ENCODE data around the gene TAF11L8.
"Not testable (repeated sequence)": the region's sequence is repeated elsewhere in the genome, so short reads cannot be mapped to it uniquely, and the experiment has no call there.

Gene TAF11L8

DNA sequence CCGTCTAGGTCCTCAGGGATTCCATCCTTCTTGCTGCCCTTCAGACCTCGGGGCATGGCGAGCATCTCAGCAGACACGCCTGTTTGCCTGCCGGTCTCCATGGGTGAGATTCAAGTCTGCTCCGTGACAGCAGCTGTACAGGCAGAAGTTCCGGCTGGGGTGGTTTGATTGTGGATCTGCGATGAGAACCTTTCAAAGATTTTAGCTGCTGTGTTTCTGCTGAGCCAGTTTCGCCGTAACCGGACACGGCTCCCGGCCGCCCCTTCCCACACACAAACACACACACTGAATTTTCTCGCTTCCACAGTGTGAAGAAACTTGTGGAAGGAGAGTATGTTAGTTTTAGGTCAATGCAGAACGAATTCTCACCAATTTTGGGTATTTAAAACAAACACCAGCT lies at the start of gene TAF11L8:
Gene TAF11L8, minus strand, starts transcription at position 101 of the 400 bp plus-strand sequence.
- DNase-seq (ENCODE audit: low read depth, low spot score) = not testable (repeated sequence)

DNA sequence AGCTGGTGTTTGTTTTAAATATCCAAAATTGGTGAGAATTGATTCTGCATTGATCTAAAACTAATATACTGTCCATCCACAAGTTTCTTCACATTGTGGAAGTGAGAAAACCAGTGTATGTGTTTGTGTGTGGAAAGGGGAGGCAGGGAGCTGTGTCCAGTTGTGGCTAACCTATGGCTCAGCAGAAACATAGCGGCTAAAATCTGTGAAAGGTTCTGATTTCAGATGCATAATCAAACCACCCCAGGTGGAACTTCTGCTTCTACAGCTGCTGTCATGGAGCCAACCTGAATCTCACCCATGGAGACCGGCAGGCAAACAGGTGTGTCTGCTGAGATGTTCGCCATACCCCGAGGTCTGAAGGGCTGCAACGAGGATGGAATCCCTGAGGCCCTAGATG lies 43.4 kb upstream of the TAF11L8 start, which contains the start of gene TAF11L14:
Gene TAF11L14, plus strand, starts transcription at position 301 of the 400 bp plus-strand sequence.
- DNase-seq (ENCODE audit: low read depth, low spot score) = no peak

DNA sequence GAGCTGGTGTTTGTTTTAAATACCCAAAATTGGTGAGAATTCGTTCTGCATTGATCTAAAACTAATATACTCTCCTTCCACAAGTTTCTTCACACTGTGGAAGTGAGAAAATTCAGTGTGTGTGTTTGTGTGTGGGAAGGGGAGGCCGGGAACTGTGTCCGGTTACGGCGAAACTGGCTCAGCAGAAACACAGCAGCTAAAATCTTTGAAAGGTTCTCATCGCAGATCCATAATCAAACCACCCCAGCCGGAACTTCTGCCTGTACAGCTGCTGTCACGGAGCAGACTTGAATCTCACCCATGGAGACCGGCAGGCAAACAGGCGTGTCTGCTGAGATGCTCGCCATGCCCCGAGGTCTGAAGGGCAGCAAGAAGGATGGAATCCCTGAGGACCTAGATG lies 41.0 kb upstream of the TAF11L8 start, which contains the start of gene TAF11L13:
Gene TAF11L13, plus strand, starts transcription at position 301 of the 400 bp plus-strand sequence.
- DNase-seq (ENCODE audit: low read depth, low spot score) = not testable (repeated sequence)

DNA sequence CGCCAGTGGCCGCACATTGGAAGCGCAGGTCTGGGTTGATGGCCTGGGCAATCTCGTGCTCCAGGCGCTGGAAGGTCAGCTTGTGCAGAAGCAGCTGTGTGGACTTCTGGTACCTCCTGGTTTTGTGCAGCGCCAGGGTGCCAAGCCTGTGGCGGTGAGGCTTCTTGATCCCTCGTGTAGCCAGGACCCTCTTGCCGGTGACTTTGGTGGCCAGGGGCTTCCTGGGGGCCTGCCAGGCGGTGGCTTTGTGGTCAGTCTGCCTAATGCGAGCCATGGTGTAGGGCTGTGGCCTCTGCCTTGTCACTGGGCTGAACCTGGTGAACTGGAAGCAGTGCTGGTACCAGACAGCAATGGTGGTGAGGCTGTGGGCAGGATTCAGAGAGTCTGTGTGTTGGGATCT lies 34.9 kb upstream of the TAF11L8 start:
- no peak for DNase-seq (ENCODE audit: low read depth, low spot score)

DNA sequence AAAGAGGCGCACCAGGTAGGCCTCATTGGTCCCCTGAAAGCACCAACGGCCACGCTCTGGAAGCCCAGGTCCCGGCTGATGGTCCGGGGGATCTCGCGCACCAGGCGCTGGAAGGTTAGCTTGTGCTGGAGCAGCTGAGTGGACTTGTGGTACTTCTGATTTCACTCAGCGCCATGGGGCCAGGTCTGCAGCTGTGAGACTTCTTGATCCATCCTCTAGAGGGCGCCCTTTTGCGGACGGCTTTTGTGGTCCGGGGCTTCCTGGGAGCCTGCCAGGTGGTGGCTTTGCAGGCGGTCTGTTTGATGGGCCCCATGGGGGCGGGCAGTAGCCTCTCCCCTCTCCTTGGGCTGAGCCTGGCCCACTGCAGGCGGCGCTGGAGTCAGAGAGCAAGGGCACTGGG lies 29.9 kb upstream of the TAF11L8 start:
- no peak for DNase-seq (ENCODE audit: low read depth, low spot score)

DNA sequence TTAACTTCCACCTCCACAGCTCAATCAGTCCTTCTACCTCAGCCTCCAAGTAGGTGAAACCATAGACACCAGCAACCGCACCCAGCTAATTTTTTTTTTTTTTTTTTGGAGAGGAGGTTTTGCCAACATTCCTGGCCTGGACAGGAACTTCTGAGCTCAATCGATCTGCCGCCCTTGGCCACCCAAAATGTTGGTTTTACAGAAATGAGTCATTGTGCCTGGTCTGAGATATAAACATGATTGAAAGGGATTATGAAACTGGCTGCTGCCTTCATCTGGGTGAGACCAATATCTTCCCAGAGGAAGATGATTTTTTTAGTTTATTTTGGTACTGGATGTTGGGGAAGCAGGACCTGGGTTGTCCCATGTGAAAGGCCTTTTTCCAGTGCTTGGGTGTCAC lies 28.6 kb upstream of the TAF11L8 start:
- DNase-seq (ENCODE audit: low read depth, low spot score) = no peak

DNA sequence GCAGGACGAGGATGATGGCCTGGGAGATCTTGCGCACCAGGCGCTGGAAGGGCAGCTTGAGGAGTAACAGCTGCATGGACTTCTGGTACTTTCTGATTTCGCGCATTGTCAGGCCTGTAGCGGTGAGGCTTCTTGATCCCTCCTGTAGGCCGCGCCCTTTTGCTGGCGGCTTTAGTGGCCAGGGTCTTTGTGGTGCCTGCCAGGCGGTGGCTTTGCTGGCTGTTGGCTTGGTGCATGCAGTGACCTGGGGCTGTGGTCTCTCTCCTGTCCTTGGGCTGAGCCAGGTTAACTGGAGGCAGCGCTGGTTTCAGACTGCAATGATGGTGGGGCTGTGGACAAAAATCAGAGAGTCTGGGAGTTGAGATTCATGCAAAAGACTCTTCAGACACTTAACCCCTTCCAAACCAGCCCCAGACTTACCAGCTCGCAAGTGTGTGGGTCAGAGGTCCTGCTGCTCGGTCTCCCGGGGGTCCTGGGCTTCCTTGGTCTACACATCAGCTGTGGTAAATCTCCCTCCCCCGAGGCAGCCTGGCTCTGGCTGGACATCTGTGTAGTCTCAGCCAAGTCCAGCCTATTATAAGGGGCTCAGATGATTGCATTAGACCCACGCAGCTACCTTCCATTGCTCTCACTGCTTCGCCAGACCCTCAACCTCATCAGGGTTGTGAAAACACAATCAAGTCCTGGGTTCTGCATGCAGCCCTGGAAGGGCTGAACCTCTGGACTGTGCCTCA lies 24.3 kb upstream of the TAF11L8 start:
- no peak for DNase-seq (ENCODE audit: low read depth, low spot score)

DNA sequence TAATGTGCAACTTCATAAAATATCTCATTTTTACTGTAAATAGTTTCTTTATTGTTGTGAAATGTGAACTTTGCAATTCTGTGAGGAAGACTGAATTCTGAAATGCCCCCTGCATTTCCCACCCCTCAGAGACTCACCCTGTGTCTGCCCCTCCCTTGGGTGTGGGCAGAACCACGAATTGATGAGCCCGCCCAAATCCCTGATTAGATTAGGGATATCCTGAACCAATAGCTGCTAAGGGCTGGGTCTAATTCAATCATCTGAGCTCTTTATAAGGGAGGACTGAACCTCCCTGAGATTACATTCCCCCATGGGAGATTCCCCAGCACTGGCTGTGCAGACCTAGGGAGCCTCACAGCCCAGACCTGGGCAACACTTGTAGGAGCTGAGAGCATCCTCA lies 19.3 kb upstream of the TAF11L8 start, which contains the start of gene TAF11L12:
Gene TAF11L12, plus strand, starts transcription at position 301 of the 400 bp plus-strand sequence.
- DNase-seq (ENCODE audit: low read depth, low spot score) = not testable (repeated sequence)

DNA sequence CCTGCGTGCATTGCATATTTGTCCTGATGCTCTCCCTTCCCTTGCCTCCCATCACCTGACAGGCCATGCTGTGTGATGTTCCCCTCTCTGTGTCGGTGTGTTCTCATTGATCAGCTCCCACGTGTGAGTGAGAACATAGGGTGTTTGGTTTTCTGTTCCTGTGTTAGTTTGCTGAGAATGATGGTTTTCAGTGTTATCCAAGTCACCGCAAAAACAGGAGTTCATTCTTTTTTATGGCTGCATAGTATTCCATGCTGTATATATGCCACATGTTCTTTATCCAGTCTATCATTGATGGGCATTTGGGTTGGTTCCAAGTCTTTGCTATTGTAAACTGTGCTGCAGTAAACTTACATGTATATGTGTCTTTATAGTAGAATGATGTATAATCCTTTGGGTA lies 16.7 kb upstream of the TAF11L8 start:
- not testable (repeated sequence) for DNase-seq (ENCODE audit: low read depth, low spot score)

DNA sequence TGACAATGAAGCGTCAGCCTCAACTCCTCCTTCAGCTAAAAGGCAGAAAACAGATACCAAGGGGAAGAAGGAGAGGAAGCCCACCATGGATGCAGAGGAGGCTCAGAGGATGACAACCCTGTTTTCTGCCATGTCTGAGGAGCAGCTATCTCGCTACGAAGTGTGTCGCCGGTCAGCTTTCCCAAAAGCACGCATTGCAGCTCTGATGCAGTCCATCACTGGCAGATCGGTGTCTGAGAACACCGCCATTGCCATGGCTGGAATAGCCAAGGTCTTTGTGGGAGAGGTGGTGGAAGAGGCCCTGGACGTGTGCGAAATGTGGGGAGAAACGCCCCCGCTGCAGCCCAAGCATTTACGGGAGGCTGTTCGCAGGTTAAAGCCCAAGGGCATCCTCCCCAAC lies 14.2 kb upstream of the TAF11L8 start:
- DNase-seq (ENCODE audit: low read depth, low spot score) = no peak

DNA sequence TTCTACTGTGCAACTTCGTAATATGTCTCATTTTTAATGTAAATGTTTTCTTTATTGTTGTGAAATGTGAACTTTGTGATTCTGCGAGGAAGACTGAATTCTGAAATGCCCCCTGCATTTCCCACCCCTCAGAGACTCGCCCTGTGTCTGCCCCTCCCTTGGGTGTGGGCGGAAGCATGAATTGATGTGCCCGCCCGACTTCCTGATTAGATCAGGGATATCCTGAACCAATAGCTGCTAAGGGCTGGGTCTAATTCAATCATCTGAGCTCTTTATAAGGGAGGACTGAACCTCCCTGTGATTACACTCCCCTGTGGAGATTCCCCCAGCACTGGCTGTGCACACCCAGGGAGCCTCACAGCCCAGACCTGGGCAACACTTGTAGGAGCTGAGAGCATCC lies 13.1 kb upstream of the TAF11L8 start, which contains the start of gene TAF11L11:
Gene TAF11L11, plus strand, starts transcription at position 304 of the 400 bp plus-strand sequence.
- not testable (repeated sequence) for DNase-seq (ENCODE audit: low read depth, low spot score)

DNA sequence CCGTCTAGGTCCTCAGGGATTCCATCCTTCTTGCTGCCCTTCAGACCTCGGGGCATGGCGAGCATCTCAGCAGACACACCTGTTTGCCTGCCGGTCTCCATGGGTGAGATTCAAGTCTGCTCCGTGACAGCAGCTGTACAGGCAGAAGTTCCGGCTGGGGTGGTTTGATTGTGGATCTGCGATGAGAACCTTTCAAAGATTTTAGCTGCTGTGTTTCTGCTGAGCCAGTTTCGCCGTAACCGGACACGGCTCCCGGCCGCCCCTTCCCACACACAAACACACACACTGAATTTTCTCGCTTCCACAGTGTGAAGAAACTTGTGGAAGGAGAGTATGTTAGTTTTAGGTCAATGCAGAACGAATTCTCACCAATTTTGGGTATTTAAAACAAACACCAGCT lies 7.0 kb upstream of the TAF11L8 start, which contains the start of gene TAF11L10:
Gene TAF11L10, minus strand, starts transcription at position 101 of the 400 bp plus-strand sequence.
- not testable (repeated sequence) for DNase-seq (ENCODE audit: low read depth, low spot score)

DNA sequence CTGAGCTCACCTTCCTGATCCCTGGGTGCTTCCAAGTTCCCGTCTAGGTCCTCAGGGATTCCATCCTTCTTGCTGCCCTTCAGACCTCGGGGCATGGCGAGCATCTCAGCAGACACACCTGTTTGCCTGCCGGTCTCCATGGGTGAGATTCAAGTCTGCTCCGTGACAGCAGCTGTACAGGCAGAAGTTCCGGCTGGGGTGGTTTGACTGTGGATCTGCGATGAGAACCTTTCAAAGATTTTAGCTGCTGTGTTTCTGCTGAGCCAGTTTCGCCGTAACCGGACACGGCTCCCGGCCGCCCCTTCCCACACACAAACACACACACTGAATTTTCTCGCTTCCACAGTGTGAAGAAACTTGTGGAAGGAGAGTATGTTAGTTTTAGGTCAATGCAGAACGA lies 3.5 kb upstream of the TAF11L8 start, which contains the start of gene TAF11L9:
Gene TAF11L9, minus strand, starts transcription at position 140 of the 400 bp plus-strand sequence.
- not testable (repeated sequence) for DNase-seq (ENCODE audit: low read depth, low spot score)

DNA sequence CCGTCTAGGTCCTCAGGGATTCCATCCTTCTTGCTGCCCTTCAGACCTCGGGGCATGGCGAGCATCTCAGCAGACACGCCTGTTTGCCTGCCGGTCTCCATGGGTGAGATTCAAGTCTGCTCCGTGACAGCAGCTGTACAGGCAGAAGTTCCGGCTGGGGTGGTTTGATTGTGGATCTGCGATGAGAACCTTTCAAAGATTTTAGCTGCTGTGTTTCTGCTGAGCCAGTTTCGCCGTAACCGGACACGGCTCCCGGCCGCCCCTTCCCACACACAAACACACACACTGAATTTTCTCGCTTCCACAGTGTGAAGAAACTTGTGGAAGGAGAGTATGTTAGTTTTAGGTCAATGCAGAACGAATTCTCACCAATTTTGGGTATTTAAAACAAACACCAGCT lies 5.1 kb downstream of the TAF11L8 start, which contains the start of gene TAF11L7:
Gene TAF11L7, minus strand, starts transcription at position 101 of the 400 bp plus-strand sequence.
- not testable (repeated sequence) for DNase-seq (ENCODE audit: low read depth, low spot score)

Measured in smooth muscle cell of the brain vasculature (primary cell).